Pancreas (tissue), 10 donors: ENCODE results near the gene FAM78A. TPM values are rescaled to one million over a fixed set of nuclear protein-coding genes. Genes with fewer than 3 reads are reported as not detected.
"Not testable (repeated sequence)": the region's sequence is repeated elsewhere in the genome, so short reads cannot be mapped to it uniquely, and the experiment has no call there.

Experiments
- ATAC-seq, 4 donors: fragments of 200-7000 bp; cut with Tn5 transposase; one replicate each; pipeline versions ENCODE4 v1.8.0 to v1.9.1; 2020; ENCODE audit warnings: mild to moderate bottlenecking in 4 of 4, moderate library complexity in 4 of 4
- DNase-seq, 6 donors: peaks; one replicate each; pipeline ENCODE4 v3.0.0-alpha.2; 2020
- FAIRE-seq: peaks from 2 replicates; lab custom pipeline; 2012; peaks lifted over from hg19 to GRCh38; lab: Jason Lieb, UNC
- H3K27ac ChIP-seq, 4 donors: fragments of 200-600 bp; sonication (generic); 1 replicate in 3 of 4; 2 replicates in 1 of 4; pipeline versions ENCODE4 v1.5.0 to v1.8.0; 2020
- H3K27me3 ChIP-seq, 4 donors: fragments of 200-600 bp; one replicate each; pipeline ENCODE4 v1.8.0; 2021
- H3K36me3 ChIP-seq, 3 donors: fragments of 200-600 bp; sonication (generic) in 1 of 3; one replicate each; pipeline versions ENCODE4 v1.5.0 to v1.8.0; 2020 to 2021
- H3K4me1 ChIP-seq, 3 donors: fragments of 200-600 bp; one replicate each; pipeline ENCODE4 v1.8.0; 2021
- H3K4me3 ChIP-seq, 4 donors: fragments of 200-600 bp; sonication (generic) in 2 of 4; one replicate each; pipeline versions ENCODE4 v1.5.0 to v1.8.0; 2020 to 2021
- H3K9me3 ChIP-seq, 4 donors: fragments of 200-600 bp; one replicate each; pipeline ENCODE4 v1.8.0; 2021
- WGBS, 2 donors: extraction: QIAGEN DNeasy Blood & Tissue Kit; methylation state at CpG; one replicate each; pipeline ENCODE4 v1.1.7; 2013; 5-methylcytosine and 5-hydroxymethylcytosine counted together
- intact Hi-C, 3 donors: fragments of 100-400 bp; cut with DNase I; formaldehyde crosslinking; loops; one replicate each; pipeline versions ENCODE4 v1.11.1 to v1.14.2; 2022
- polyA plus RNA-seq, 2 donors: library from polyadenylated mRNA; stranded (reverse); fragments of 200-250 nt; gene quantifications; one replicate each; pipeline ENCODE4 v1.2.3, GENCODE V29; 2013
- total RNA-seq, 6 donors: library from RNA; stranded (reverse); fragmentation: NEBNext Ultra II Directional in 4 of 6; extraction: Animal tissue kit (Norgen Biotek cat#: 25700) in 4 of 6; gene quantifications; one replicate each; pipeline versions ENCODE4 v1.2.1 to v1.2.4, GENCODE V29; 2021 to 2023
- TF ChIP-seq, protein P1 (sequence below), 4 donors: fragments of 200-600 bp; sonication (generic) in 3 of 4; IDR thresholded peaks; one replicate each; pipeline versions ENCODE4 v1.5.0 to v1.8.0; 2021; ENCODE audit warnings: antibody characterized with exemption in 4 of 4
- donor health status: healthy with polysubstance abuse.
- donor health status: DM: no; HTN: no; CAD: no; lungs with moderate emphysema.
- donor health status: DM: no; HTN: no; CAD: no.
- donor health status: control.
- donor health status: control.
- donor health status: Bipolar disorder and iron deficiency.
- donor health status: DM: yes; HTN: yes; CAD: no.
- donor health status: DM: no; HTN: no; CAD: no.
- donor health status: DM: no; HTN: no; CAD: no.
- donor health status: DM: yes; HTN: yes; CAD: no.

The FAM78A gene
- total and polyA plus RNA-seq, 8 donors: 0.37 to 3.9 (median 0.78) TPM

GRCh38 chr9:131264231-131264630 lies 12.1 kb downstream of the FAM78A start:
- Histone ChIP-seq H3K9me3 (no peaks in the 10 kb centered on the region), H3K27ac (no peak overlapping the region), H3K4me3 (no peak overlapping the region), H3K36me3 (no peaks in the 10 kb centered on the region), H3K4me1 (no peaks in the 10 kb centered on the region), H3K27me3 (no peaks in the 10 kb centered on the region)
- TF ChIP-seq, protein P1, sequence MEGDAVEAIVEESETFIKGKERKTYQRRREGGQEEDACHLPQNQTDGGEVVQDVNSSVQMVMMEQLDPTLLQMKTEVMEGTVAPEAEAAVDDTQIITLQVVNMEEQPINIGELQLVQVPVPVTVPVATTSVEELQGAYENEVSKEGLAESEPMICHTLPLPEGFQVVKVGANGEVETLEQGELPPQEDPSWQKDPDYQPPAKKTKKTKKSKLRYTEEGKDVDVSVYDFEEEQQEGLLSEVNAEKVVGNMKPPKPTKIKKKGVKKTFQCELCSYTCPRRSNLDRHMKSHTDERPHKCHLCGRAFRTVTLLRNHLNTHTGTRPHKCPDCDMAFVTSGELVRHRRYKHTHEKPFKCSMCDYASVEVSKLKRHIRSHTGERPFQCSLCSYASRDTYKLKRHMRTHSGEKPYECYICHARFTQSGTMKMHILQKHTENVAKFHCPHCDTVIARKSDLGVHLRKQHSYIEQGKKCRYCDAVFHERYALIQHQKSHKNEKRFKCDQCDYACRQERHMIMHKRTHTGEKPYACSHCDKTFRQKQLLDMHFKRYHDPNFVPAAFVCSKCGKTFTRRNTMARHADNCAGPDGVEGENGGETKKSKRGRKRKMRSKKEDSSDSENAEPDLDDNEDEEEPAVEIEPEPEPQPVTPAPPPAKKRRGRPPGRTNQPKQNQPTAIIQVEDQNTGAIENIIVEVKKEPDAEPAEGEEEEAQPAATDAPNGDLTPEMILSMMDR (IDR thresholded peaks at IDR 0.05): no peak
- FAIRE-seq: no peak
- no peak for DNase-seq
- 59 to 66% methylated on average over 11 of the region's 11 CpGs for WGBS, 2 donors
- no peak for ATAC-seq
- intact Hi-C loops: no loop called here

- FAIRE-seq: no peak
- 90 to 92% methylated on average over 6 of the region's 6 CpGs for WGBS, 2 donors
- H3K9me3 ChIP-seq: no peaks in the 10 kb centered on the region
- H3K27me3 ChIP-seq: no peaks in the 10 kb centered on the region
- H3K4me3 ChIP-seq: no peak overlapping the region
- ATAC-seq: no peak
- H3K36me3 ChIP-seq: no peaks in the 10 kb centered on the region
- H3K27ac ChIP-seq: no peak overlapping the region
- intact Hi-C loops: no loop called here
- no peak for DNase-seq
- TF ChIP-seq, protein P1 (IDR thresholded peaks at IDR 0.05): no peak
- H3K4me1 ChIP-seq: no peaks in the 10 kb centered on the region
Observed at GRCh38 chr9:131263701-131264100, 12.6 kb downstream of the FAM78A start.

GRCh38 chr9:131263033-131263343 lies 13.3 kb downstream of the FAM78A start:
- FAIRE-seq, intact Hi-C loops, H3K4me3 ChIP-seq, H3K27ac ChIP-seq, H3K9me3 ChIP-seq, H3K4me1 ChIP-seq, H3K36me3 ChIP-seq, ATAC-seq, DNase-seq, H3K27me3 ChIP-seq: not testable (repeated sequence)
- 95% methylated on average over 5 of the region's 5 CpGs for WGBS, 2 donors

GRCh38 chr9:131262327-131263032 lies 13.8 kb downstream of the FAM78A start:
- H3K27ac ChIP-seq: no peak overlapping the region
- FAIRE-seq (no peak), DNase-seq (no peak), ATAC-seq (peak in 1 of 4 donors; percentile 44)
- no peaks in the 10 kb centered on the region for H3K27me3 ChIP-seq
- H3K9me3 ChIP-seq: no peaks in the 10 kb centered on the region
- TF ChIP-seq, protein P1 (IDR thresholded peaks at IDR 0.05): no peak
- intact Hi-C loops: no loop called here
- no peaks in the 10 kb centered on the region for H3K4me1 ChIP-seq
- 86 to 91% methylated on average over 13 of the region's 13 CpGs for WGBS, 2 donors
- H3K36me3 ChIP-seq: no peaks in the 10 kb centered on the region
- H3K4me3 ChIP-seq: no peak overlapping the region

DNA sequence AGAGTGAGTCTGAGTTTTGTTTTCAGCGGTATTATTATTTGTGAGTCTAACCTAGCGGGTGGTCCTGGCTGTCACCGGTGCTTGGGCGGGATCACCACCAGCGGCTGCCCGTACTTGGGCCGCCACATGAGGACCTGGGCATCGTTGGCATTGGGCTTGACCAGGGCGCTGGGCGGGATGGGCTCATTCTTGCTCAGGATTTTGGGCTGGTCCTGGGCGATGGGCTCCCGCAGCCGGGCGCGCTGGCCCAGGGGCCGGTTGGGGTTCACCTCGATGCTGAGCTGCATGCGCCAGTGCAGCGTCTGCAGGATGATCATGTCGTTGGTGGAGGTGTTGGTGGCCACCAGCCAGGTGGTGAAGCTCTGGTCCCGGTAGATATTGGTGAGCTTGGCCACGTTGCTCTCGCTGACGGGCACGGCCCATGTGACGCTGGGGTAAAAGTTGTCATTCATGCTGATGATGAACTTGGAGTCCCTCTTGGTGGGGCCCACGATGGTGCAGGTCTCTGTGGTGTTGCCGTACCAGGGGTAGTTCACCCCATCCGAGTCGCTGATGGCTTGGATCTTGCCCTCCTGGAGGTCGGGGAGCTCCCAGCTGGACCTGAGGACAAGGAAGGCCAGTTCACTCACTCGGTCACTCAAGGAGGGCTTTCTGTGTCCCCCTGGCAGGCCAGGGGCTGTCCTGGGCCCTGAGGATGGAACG lies 15.4 kb downstream of the FAM78A start:
- DNase-seq (peak in 1 of 6 donors; percentile 40), ATAC-seq (no peak), FAIRE-seq (no peak)
- TF ChIP-seq, protein P1 (IDR thresholded peaks at IDR 0.05): no peak
- Histone ChIP-seq H3K36me3 (no peaks in the 10 kb centered on the region), H3K27ac (no peak overlapping the region), H3K4me3 (no peak overlapping the region), H3K9me3 (no peaks in the 10 kb centered on the region), H3K27me3 (no peaks in the 10 kb centered on the region), H3K4me1 (no peaks in the 10 kb centered on the region)
- intact Hi-C loops: no loop called here
- 89 to 90% methylated on average over 33 of the region's 33 CpGs for WGBS, 2 donors
